Adrenal gland (tissue), 12 donors: ENCODE measurements around the gene KCNK17. TPM values are rescaled to one million over a fixed set of nuclear protein-coding genes. Genes with fewer than 3 reads are reported as not detected.

Source experiments
- DNase-seq, 7 donors: peaks; one replicate each; pipeline ENCODE4 v3.0.0-alpha.2; 2019 to 2020
- H3K27ac ChIP-seq, 5 donors: fragments of 200-600 bp; sonication (generic) in 4 of 5; 1 replicate in 3 of 5; 2 replicates in 2 of 5; pipeline versions ENCODE4 v1.5.1 to v1.8.0; 2016 to 2020; ENCODE audit warnings: mild to moderate bottlenecking in 1 of 5
- H3K27me3 ChIP-seq: fragments of 200-600 bp; 2 replicates; pipeline ENCODE4 v1.8.0; 2021
- H3K36me3 ChIP-seq, 2 donors: fragments of 200-600 bp; replicated peaks in 1 of 2; 1 replicate in 1 of 2; 2 replicates in 1 of 2; pipeline versions ENCODE4 v1.5.1 to v1.8.0; 2018 to 2022
- H3K4me1 ChIP-seq, 2 donors: fragments of 200-600 bp; replicated peaks in 1 of 2; 1 replicate in 1 of 2; 2 replicates in 1 of 2; pipeline versions ENCODE4 v1.5.1 to v1.8.0; 2018 to 2021
- H3K4me3 ChIP-seq, 4 donors: fragments of 200-600 bp; sonication (generic) in 3 of 4; one replicate each; pipeline ENCODE4 v1.5.1; 2016 to 2018
- H3K9me3 ChIP-seq, 3 donors: fragments of 200-600 bp; sonication (generic) in 1 of 3; replicated peaks in 1 of 3; 1 replicate in 2 of 3; 2 replicates in 1 of 3; pipeline versions ENCODE4 v1.5.1 to v1.8.0; 2016 to 2021
- CTCF ChIP-seq, 6 experiments: fragments of 450-650 bp in 4 of 6; fragments of 200-600 bp in 2 of 6; sonication (generic) in 1 of 6; IDR thresholded peaks; 1 replicate in 5 of 6; 2 replicates in 1 of 6; pipeline versions ENCODE4 v1.5.1 to v1.8.0; 2016 to 2021; ENCODE audit warnings: antibody characterized with exemption in 6 of 6, mild to moderate bottlenecking in 2 of 6, moderate library complexity in 1 of 6
- POLR2A ChIP-seq, 2 donors: fragments of 450-650 bp; IDR thresholded peaks; one replicate each; pipeline ENCODE4 v1.6.1; 2017; ENCODE audit warnings: antibody characterized with exemption in 2 of 2, mild to moderate bottlenecking in 2 of 2, moderate library complexity in 1 of 2
- WGBS, 4 donors: extraction: QIAGEN DNeasy Blood & Tissue Kit in 2 of 4; methylation state at CpG; one replicate each; pipeline versions ENCODE4 v1.1.5 to v1.1.7; 2013 to 2017; 5-methylcytosine and 5-hydroxymethylcytosine counted together
- intact Hi-C, 2 donors: fragments of 100-400 bp; cut with DNase I; formaldehyde crosslinking; loops; one replicate each; pipeline versions ENCODE4 v1.14.1 to v1.15.0; 2022 to 2023
- polyA plus RNA-seq, 3 donors: library from polyadenylated mRNA; stranded (reverse); fragments of 200-250 nt in 2 of 3; fragments of 350-450 nt in 1 of 3; fragmentation: Illumina TruSeq in 1 of 3; extraction: RNeasy Lipid Tissue Mini Kit (QIAGEN cat#74804) in 1 of 3; gene quantifications; one replicate each; pipeline ENCODE4 v1.2.3, GENCODE V29; 2013 to 2014
- total RNA-seq, 9 donors: library from RNA; depleted of rRNA in 4 of 9; stranded (reverse); fragments of >200 nt in 4 of 9; fragments of 120-200 nt in 1 of 9; fragmentation: NEBNext Ultra II Directional in 1 of 9; extraction: Animal tissue kit (Norgen Biotek cat#: 25700) in 1 of 9; gene quantifications; one replicate each; pipeline versions ENCODE4 v1.1.0 to v1.2.4, GENCODE V29; 2013 to 2023
- donor health status: healthy with polysubstance abuse.
- donor health status: Bipolar disorder and iron deficiency.
- donor health status: DM: yes; HTN: yes; CAD: no.
- donor health status: DM: no; HTN: no; CAD: no.
- donor health status: DM: no; HTN: no; CAD: no.
- donor health status: DM: yes; HTN: yes; CAD: no.

Gene KCNK17
- total and polyA plus RNA-seq, 12 donors = 0.10 to 0.36 (median 0.14) TPM; not detected in 8

- intact Hi-C loops = loop anchor here (10.0 kb wide), 2 partner anchors 326 to 426 kb away; no protein-coding TSS in a partner anchor
- 79 to 83% (median 81%) methylated on average over 6 of the region's 6 CpGs for WGBS, 4 donors
- H3K4me3 ChIP-seq = no peak overlapping the region
These were observed 13.5 kb downstream of the KCNK17 start for GRCh38 chr6:39300739-39301138.

GRCh38 chr6:39298061-39298460, 16.2 kb downstream of the KCNK17 start:
- Histone ChIP-seq H3K27ac (peak overlapping the region in 3 of 5 donors; percentile 39 to 69 (median 42)), H3K4me3 (no peak overlapping the region), H3K27me3 (no peaks in the 10 kb centered on the region), H3K36me3 (no peaks in the 10 kb centered on the region), H3K4me1 (peaks cover 0 to 18% of the 10 kb centered on the region in 2 donors), H3K9me3 (no peaks in the 10 kb centered on the region)
- intact Hi-C loops = loop anchor here in 1 of 2 donors (5.0 kb wide), 1 partner anchor 116 kb away; no protein-coding TSS in a partner anchor
- 48 to 63% (median 55%) methylated on average over 6 to 10 of the region's 10 CpGs for WGBS, 4 donors
- no peak for TF ChIP-seq POLR2A (IDR thresholded peaks at IDR 0.05)
- TF ChIP-seq CTCF (IDR thresholded peaks at IDR 0.05) = no peak
- peak in 6 of 7 donors; percentile 61 to 91 (median 76) for DNase-seq

More at GRCh38 chr6:39300739-39301138, 13.5 kb downstream of the KCNK17 start:
- no peak overlapping the region for H3K27ac ChIP-seq
- H3K4me1 ChIP-seq = peaks cover 0 to 18% of the 10 kb centered on the region in 2 donors
- H3K36me3 ChIP-seq = no peaks in the 10 kb centered on the region
- H3K9me3 ChIP-seq = no peaks in the 10 kb centered on the region
- no peak for DNase-seq
- TF ChIP-seq POLR2A (IDR thresholded peaks at IDR 0.05) = no peak
- TF ChIP-seq CTCF (IDR thresholded peaks at IDR 0.05) = no peak
- no peaks in the 10 kb centered on the region for H3K27me3 ChIP-seq

- 39 to 56% (median 48%) methylated on average over 15 to 18 of the region's 18 CpGs for WGBS, 4 donors
- DNase-seq = peak; percentile 71 to 91 (median 77)
- intact Hi-C loops = loop anchor here in 1 of 2 donors (5.0 kb wide), 1 partner anchor 115 kb away; no protein-coding TSS in a partner anchor
- Histone ChIP-seq H3K36me3 (no peaks in the 10 kb centered on the region), H3K4me1 (peaks cover 0 to 18% of the 10 kb centered on the region in 2 donors), H3K27ac (peak overlapping the region in 3 of 5 donors; percentile 39 to 69 (median 42)), H3K27me3 (no peaks in the 10 kb centered on the region), H3K9me3 (no peaks in the 10 kb centered on the region), H3K4me3 (no peak overlapping the region)
- no peak for TF ChIP-seq CTCF (IDR thresholded peaks at IDR 0.05)
- TF ChIP-seq POLR2A (IDR thresholded peaks at IDR 0.05) = peak in 1 of 2 donors; percentile 4
These were observed 17.2 kb downstream of the KCNK17 start for GRCh38 chr6:39296745-39297640.

- WGBS, 4 donors = 60 to 69% (median 64%) methylated on average over 5 of the region's 5 CpGs
- no peaks in the 10 kb centered on the region for H3K27me3 ChIP-seq
- no peaks in the 10 kb centered on the region for H3K9me3 ChIP-seq
- H3K4me1 ChIP-seq = peaks cover 0 to 18% of the 10 kb centered on the region in 2 donors
- no peak for TF ChIP-seq POLR2A (IDR thresholded peaks at IDR 0.05)
- TF ChIP-seq CTCF (IDR thresholded peaks at IDR 0.05) = no peak
- intact Hi-C loops = loop anchor here in 1 of 2 donors (5.0 kb wide), 1 partner anchor 113 kb away; no protein-coding TSS in a partner anchor
- peak overlapping the region in 1 of 5 donors; percentile 24 for H3K27ac ChIP-seq
- peak in 2 of 7 donors; percentile 31 to 60 for DNase-seq
- H3K36me3 ChIP-seq = no peaks in the 10 kb centered on the region
- no peak overlapping the region for H3K4me3 ChIP-seq
These were observed 18.6 kb downstream of the KCNK17 start for GRCh38 chr6:39295611-39296011.
